IPS-NIHi7 (cell line): ENCODE measurements around the gene DUSP18.
A peak's percentile ranks its signal among the peaks of the same experiment; 100 is the strongest.
"Not testable (repeated sequence)": the region's sequence is repeated elsewhere in the genome, so short reads cannot be mapped to it uniquely, and the experiment has no call there.

Source experiments
- DNase-seq: peaks from one replicate; pipeline ENCODE4 v3.0.0; 2012; ENCODE audit warnings: mixed read lengths; ENCODE audit errors: extremely low spot score

The DUSP18 gene

DNA sequence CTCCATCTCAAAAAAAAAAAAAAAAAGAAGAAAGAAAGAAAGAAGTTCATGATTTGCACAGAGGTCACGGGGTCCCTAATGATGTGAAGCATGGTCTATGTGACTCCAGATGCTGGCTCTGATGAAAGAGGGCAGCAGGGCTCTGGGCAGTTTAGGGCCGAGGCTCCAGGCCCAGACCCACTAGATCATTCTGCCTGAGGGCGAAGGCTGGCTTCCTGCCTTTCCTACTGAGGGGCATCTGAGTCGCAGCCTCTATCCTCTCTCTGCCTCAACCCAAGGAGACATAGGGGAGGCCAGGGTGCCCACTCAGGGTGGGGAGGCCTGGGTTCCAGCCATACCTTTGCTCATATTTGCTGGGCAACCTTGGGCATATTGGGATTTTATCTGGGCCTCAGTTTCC is 27.3 kb downstream of the DUSP18 start:
- no peak for DNase-seq

GRCh38 chr22:30637701-30638114 is 30.0 kb downstream of the DUSP18 start:
- DNase-seq, result no peak

GRCh38 chr22:30636226-30637077 is 31.2 kb downstream of the DUSP18 start:
- no peak for DNase-seq

DNA sequence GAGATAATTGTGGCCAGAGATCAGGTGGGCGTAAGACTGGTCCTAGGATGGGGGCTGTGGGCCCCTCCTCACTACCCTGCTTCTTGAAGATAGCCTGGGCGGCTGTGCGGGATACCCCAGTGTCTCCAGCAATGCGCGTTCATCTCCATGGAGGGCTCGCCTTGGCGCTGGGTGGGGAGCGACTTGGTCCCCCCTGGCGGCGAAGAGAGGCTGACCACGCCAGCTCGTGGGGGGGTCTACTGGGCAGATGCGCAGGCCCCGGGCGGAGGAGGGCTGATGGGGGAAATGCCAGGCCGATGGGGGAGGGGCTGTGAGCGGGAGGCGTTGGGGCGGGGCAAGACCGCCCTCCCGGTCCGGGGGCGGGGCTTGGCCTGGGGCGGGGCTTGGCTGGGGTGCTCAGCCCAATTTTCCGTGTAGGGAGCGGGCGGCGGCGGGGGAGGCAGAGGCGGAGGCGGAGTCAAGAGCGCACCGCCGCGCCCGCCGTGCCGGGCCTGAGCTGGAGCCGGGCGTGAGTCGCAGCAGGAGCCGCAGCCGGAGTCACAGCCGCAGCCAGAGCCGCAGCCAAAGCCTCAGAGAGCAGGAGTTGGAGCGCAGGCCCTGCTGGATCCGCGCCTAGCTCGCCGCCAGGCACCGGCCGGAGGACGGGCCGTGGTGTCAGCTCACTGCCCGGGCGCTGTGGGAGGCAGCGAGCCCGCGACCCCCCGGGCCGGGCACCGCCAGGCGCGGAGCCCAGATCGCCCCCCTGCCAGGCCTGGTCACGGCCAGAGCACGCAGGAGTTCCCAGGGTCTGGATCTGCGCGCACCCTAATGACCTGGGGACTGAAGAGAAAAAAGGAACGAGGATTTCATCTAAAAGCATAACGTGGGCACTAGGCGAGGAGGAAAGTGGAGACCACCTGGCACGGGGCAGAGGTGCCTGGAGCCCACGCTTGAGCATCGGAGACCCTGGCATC is 32.1 kb downstream of the DUSP18 start, which contains the start of gene SLC35E4:
SLC35E4 (plus strand) TSS at position 509 of the 953 bp plus-strand sequence. CDS start 670 bp downstream, outside the sequence.
- peak; percentile 96 for DNase-seq

GRCh38 chr22:30634471-30635233 is 33.0 kb downstream of the DUSP18 start:
- DNase-seq, result peak; percentile 94

GRCh38 chr22:30631469-30631868 is 36.2 kb downstream of the DUSP18 start:
- not testable (repeated sequence) for DNase-seq

- DNase-seq, result no peak
Observed at GRCh38 chr22:30628491-30628890, 39.2 kb downstream of the DUSP18 start.

- DNase-seq, result no peak
Observed at GRCh38 chr22:30627471-30627870, 40.2 kb downstream of the DUSP18 start.

DNA sequence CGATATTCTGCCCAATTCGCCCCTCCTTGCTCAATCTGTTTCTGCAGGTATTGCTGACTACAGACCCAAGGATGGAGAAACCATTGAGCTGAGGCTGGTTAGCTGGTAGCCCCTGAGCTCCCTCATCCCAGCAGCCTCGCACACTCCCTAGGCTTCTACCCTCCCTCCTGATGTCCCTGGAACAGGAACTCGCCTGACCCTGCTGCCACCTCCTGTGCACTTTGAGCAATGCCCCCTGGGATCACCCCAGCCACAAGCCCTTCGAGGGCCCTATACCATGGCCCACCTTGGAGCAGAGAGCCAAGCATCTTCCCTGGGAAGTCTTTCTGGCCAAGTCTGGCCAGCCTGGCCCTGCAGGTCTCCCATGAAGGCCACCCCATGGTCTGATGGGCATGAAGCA is 41.3 kb downstream of the DUSP18 start:
- DNase-seq, result no peak

GRCh38 chr22:30619909-30620308 is 47.8 kb downstream of the DUSP18 start:
- not testable (repeated sequence) for DNase-seq

DNA sequence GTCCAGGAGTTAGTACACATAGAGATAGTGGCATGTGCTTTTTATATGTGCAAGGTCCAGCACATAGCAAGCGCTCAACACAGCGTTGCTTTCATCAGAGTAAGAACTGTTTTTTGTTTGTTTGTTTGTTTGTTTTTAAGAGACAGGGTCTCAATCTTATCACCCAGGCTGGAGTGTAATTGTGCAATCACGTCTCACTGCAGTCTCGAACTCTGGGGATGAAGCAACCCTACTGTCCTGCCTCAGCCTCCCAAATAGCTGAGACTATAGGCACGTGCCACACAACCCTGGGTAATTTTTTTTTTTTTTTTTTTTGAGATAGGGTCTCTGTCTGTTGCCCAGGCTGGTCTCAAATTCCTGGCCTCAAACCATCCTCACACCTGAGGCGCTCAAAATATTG is 49.9 kb downstream of the DUSP18 start:
- no peak for DNase-seq

- DNase-seq, result no peak
Observed at GRCh38 chr22:30615543-30615954, 52.1 kb downstream of the DUSP18 start.

DNA sequence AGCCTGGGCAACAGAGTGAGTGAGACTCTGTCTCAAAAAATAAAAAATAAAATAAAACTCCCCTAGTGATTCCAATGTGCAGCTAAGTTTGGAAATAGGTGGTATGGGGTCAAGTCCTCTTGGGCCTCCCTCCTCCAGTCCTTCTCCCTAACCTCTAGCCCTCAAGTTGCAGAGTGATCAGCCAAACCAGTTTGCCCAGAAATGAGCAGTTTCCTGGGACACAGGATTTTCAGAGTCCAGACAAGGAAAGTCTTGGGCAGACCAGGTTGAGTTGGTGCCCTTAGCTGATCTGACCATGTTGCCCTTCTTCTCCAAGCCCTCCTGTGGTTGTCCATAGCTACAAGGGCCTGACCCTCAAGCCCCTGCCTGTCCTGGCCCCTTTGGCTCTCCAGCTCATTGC is 52.8 kb downstream of the DUSP18 start:
- no peak for DNase-seq

DNA sequence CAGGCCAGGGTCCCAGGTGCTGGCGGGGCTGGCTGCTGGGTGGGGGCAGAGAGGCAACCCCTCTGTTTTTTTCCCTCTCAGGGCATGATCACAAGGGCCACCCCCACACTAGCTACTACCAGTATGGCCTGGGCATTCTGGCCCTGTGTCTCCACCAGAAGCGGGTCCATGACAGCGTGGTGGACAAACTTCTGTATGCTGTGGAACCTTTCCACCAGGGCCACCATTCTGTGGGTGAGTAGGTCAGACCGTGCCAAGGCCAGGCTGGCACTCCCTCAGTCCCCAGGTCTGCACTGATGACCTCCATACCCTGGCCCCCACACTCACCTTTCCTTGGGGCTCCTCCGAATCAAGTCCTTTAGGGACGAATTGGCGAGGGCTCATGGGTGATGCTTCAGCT is 53.4 kb downstream of the DUSP18 start:
- DNase-seq, result no peak

- no peak for DNase-seq
Observed at GRCh38 chr22:30612789-30613188, 54.9 kb downstream of the DUSP18 start.
